ENCODE measurements around the gene LAIR2.

DNA sequence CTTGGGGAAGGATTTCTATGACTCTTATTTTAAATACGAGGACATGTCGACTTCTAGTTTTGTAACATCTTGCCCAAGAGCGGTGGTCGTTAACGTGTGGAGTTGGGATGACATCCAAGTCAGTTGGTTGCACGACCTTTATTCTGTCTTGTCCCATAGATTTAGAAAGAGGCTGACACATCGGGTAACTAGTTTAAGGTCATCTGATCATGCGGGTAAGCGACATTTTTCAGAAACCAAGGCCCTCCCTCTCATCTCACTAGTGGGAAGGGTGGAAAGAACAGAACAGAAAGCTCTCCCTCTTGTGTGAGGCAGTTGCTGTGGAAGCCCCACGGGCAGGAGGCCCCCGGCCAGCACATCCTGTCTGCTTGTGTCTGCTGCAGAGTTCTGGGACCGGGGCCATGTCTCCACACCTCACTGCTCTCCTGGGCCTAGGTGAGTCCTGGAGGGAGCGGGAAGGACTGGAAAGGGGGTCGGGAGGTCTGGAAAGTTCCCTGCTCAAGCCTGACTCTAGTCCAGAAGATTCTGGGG, at the start of gene LAIR2:
- TF ChIP-seq POLR2AphosphoS5 (IDR thresholded peaks at IDR 0.05; ENCODE audit: low read depth, low read length), result no peak
- no peak for TF ChIP-seq TAF1 (IDR thresholded peaks at IDR 0.05; ENCODE audit: low read depth, low read length)
- no peak for TF ChIP-seq POLR2A (IDR thresholded peaks at IDR 0.05; ENCODE audit: low read depth, low read length)
- TF ChIP-seq POU2F2 (IDR thresholded peaks at IDR 0.05; ENCODE audit: low read depth, low read length), result no peak
- TF ChIP-seq PAX5 (IDR thresholded peaks at IDR 0.05; ENCODE audit: insufficient read depth, low read length, severe bottlenecking), result no peak
- TF ChIP-seq SPI1 (IDR thresholded peaks at IDR 0.05; ENCODE audit: low read depth, low read length), result no peak
